ENCODE data around the gene TNIK. TPM values are rescaled to one million over a fixed set of nuclear protein-coding genes. Genes with fewer than 3 reads are reported as not detected.

Gene TNIK
- total and polyA plus RNA-seq, 2 donors from 2014 or later = 3.6 to 48.9 TPM

DNA sequence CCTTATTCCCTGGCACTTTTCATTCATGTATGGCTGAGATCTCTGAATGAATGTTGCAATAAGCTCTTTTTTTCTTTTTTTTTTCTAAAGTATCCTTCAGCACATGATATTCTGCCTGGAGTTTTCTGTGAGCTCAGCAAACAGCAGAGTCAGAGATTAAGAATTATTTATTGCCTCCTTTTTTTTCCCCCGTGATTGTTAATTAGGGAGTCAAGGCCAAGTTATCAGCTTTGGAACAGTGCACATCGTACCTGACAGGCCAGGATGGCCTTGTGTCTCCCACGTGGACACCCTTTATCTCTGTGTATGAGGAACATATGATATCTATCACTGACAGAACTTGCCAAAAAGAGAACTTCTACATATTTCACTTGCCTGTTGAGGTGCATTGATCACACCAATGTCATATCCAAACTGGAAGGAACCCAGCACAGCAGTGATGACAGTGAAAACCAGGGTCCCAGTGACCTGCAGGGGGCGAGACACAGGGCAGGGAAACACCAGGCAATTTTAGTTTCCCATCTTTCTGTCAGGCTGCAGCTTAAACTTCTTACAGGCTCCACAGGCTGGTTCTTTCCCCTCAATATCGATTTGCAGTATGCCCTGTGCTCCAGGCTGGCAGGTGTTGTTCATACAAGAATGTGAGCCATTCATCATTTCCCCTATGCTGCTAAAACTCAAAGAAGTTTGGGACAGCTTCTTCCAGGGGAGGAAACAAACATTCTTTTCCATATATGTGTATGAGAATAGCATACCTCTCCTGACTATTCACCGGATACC lies 441.9 kb downstream of the TNIK start:
- DNase-seq (no peak), FAIRE-seq (no peak)
- TF ChIP-seq, protein P1, sequence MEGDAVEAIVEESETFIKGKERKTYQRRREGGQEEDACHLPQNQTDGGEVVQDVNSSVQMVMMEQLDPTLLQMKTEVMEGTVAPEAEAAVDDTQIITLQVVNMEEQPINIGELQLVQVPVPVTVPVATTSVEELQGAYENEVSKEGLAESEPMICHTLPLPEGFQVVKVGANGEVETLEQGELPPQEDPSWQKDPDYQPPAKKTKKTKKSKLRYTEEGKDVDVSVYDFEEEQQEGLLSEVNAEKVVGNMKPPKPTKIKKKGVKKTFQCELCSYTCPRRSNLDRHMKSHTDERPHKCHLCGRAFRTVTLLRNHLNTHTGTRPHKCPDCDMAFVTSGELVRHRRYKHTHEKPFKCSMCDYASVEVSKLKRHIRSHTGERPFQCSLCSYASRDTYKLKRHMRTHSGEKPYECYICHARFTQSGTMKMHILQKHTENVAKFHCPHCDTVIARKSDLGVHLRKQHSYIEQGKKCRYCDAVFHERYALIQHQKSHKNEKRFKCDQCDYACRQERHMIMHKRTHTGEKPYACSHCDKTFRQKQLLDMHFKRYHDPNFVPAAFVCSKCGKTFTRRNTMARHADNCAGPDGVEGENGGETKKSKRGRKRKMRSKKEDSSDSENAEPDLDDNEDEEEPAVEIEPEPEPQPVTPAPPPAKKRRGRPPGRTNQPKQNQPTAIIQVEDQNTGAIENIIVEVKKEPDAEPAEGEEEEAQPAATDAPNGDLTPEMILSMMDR (IDR thresholded peaks at IDR 0.05; ENCODE audit: borderline replicate concordance, extremely low read depth, insufficient read depth) = no peak
- Histone ChIP-seq H3K4me1 (ENCODE audit: control insufficient read depth in 2 of 3, insufficient read depth in 2 of 3, low read depth in 1 of 3, low read length in 3 of 3) (peaks cover 0 to 3% (median 0%) of the 10 kb centered on the region in 3 donors), H3K27ac (ENCODE audit: low read depth in 2 of 2, low read length in 2 of 2) (no peak overlapping the region), H3K27me3 (ENCODE audit: control insufficient read depth, insufficient read depth, low read length) (no peaks in the 10 kb centered on the region), H3K9me3 (ENCODE audit: control insufficient read depth in 2 of 3, insufficient read depth in 1 of 3, low read length in 3 of 3) (no peaks in the 10 kb centered on the region), H3K9ac (ENCODE audit: low read length in 3 of 3) (no peak overlapping the region), H3K4me3 (ENCODE audit: low read length in 3 of 3) (no peak overlapping the region), H3K36me3 (ENCODE audit: control insufficient read depth in 2 of 3, insufficient read depth in 3 of 3, low read length in 3 of 3) (no peaks in the 10 kb centered on the region)
- intact Hi-C loops (cut with DNase I) = no loop called here

- Histone ChIP-seq H3K4me1 (ENCODE audit: control insufficient read depth in 2 of 3, insufficient read depth in 2 of 3, low read depth in 1 of 3, low read length in 3 of 3) (peaks cover 0 to 3% (median 0%) of the 10 kb centered on the region in 3 donors), H3K4me3 (ENCODE audit: low read length in 3 of 3) (no peak overlapping the region), H3K9me3 (ENCODE audit: control insufficient read depth in 2 of 3, insufficient read depth in 1 of 3, low read length in 3 of 3) (no peaks in the 10 kb centered on the region), H3K27ac (ENCODE audit: low read depth in 2 of 2, low read length in 2 of 2) (no peak overlapping the region), H3K9ac (ENCODE audit: low read length in 3 of 3) (no peak overlapping the region), H3K36me3 (ENCODE audit: control insufficient read depth in 2 of 3, insufficient read depth in 3 of 3, low read length in 3 of 3) (no peaks in the 10 kb centered on the region), H3K27me3 (ENCODE audit: control insufficient read depth, insufficient read depth, low read length) (no peaks in the 10 kb centered on the region)
- TF ChIP-seq, protein P1 (IDR thresholded peaks at IDR 0.05; ENCODE audit: borderline replicate concordance, extremely low read depth, insufficient read depth) = no peak
- no peak for DNase-seq
- intact Hi-C loops (cut with DNase I) = no loop called here
- FAIRE-seq = no peak
These were observed 446.1 kb downstream of the TNIK start for GRCh38 chr3:171013822-171014748.

- peaks cover 0 to 3% (median 0%) of the 10 kb centered on the region in 3 donors for H3K4me1 ChIP-seq (ENCODE audit: control insufficient read depth in 2 of 3, insufficient read depth in 2 of 3, low read depth in 1 of 3, low read length in 3 of 3)
- FAIRE-seq = no peak
- DNase-seq = no peak
- H3K27ac ChIP-seq (ENCODE audit: low read depth in 2 of 2, low read length in 2 of 2) = no peak overlapping the region
- H3K4me3 ChIP-seq (ENCODE audit: low read length in 3 of 3) = no peak overlapping the region
- H3K36me3 ChIP-seq (ENCODE audit: control insufficient read depth in 2 of 3, insufficient read depth in 3 of 3, low read length in 3 of 3) = peaks cover 0 to 2% (median 0%) of the 10 kb centered on the region in 3 donors
- intact Hi-C loops (cut with DNase I) = no loop called here
- no peaks in the 10 kb centered on the region for H3K9me3 ChIP-seq (ENCODE audit: control insufficient read depth in 2 of 3, insufficient read depth in 1 of 3, low read length in 3 of 3)
- TF ChIP-seq, protein P1 (IDR thresholded peaks at IDR 0.05; ENCODE audit: borderline replicate concordance, extremely low read depth, insufficient read depth) = no peak
- H3K9ac ChIP-seq (ENCODE audit: low read length in 3 of 3) = no peak overlapping the region
- no peaks in the 10 kb centered on the region for H3K27me3 ChIP-seq (ENCODE audit: control insufficient read depth, insufficient read depth, low read length)
These were observed 448.3 kb downstream of the TNIK start for GRCh38 chr3:171011873-171012336.

Small RNA genes within 50 kb of the gene (microRNA-seq; reads per million reads assigned to microRNA genes)
- gene MIR569 = not detected

Measured in kidney (tissue), 14 donors.